HG02840 (cell line): ENCODE results near the gene SLC25A21.
A peak's percentile ranks its signal among the peaks of the same experiment; 100 is the strongest.

Source experiments
- ATAC-seq: cut with Tn5 transposase; IDR thresholded peaks from one replicate; pipeline ENCODE4 v1.9.1; 2021; ENCODE audit warnings: mild to moderate bottlenecking, moderate library complexity, moderate number of reproducible peaks; ENCODE audit not compliant: unreplicated experiment, low FRiP score

Gene SLC25A21

DNA sequence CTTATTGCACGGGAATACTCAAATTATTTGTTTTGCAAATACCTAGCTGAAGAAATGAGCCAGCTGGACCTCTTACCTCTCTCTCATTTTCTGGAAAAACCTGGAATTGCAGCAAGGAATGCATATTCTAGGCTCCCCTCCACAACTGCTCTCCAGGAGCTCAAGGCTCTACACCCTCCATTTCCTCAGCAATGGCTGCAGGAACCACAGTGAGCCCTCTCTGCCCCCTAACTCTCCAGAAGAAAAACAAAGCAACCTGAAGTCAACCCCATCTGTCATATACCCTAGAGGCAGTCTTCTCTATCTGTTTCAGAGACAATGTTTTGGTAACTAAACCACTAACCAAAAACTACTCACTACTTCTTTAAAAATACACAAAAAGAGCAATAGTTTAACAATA is 221.6 kb downstream of the SLC25A21 start:
- no peak for ATAC-seq

DNA sequence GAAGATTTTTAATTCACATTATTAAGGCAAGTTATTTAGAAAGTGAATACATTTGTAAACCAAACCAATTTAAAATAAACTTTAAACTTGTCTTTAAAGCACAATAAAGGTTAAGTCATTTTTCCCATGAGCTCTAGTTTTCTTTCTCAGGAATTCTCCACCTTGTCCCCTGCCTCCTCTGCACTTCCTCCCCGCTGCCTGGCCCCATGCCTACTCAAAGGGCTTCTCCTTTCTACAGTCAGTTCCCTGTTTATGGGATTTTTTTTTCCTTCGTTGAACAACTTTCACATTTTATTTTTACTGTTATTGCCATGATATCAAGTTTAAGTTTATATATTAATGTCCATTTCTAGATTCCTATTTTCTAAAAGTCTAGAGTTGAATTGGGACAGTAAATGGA is 223.0 kb downstream of the SLC25A21 start:
- no peak for ATAC-seq

DNA sequence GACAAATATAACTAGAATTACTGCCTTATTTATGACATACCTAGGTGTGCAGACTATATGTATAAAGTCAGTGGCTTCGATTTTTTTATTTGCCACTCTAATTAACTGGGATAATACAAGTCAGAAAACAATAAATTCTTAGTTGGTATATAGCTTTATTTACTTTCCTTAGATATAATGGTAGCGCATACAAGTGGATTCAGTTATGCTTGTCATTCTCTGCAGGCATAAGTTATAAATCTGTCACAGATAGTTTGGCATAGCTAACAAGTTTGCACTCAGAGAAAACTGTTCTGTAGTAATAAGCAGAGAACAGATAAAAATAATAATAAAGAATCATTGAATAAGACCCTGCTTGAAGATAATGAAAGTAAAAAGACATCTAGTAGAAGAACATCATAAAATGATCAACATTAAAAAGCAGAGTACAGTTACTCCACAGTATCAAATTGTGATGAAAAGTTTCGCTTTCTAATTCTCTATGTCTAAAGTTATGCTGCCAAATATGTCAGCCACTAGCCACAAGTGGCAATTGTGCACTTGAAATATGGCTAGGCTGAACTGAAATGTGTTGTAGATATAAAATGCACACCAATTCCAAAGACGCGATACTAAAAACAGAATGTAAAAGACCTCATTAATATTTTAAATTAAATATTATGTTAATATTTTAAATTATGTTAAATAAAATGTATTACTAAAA is 224.1 kb downstream of the SLC25A21 start:
- ATAC-seq = no peak

DNA sequence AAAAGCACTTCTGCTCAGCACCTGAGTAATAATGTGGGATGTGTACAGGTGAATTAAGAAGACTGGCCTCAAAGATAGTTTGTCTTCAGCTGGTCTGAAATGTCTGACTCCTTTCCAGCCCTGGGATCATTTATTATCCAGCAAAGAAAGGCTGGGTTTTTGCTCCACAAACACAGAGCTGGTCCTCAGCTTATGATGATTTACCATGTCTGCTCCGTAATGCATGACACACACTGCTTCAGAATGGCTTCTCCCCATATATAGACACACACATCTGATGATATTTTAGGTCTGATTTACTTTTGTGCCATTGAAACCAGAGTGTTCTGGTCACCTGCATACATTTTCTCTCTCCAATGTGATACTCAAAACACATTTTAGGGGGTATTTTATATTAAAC is 225.0 kb downstream of the SLC25A21 start:
- no peak for ATAC-seq

DNA sequence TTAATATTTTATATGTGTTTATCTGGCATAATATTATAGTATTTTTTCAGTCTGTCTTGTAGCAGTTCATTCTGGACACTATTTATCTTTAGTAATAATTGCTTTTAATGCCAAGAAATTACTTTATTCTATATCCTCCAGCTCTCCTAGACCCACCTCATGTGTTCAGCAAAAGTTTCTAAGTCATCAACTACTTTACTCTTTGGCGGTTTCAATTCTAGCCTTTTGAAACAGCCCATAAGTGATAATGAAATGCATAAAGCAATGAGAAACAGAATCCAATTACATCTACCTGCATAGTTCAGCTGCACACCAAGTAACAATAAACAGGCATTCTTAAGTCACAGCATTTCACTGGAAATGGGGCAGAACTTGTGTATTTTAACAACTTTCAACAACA is 225.5 kb downstream of the SLC25A21 start:
- ATAC-seq = no peak

DNA sequence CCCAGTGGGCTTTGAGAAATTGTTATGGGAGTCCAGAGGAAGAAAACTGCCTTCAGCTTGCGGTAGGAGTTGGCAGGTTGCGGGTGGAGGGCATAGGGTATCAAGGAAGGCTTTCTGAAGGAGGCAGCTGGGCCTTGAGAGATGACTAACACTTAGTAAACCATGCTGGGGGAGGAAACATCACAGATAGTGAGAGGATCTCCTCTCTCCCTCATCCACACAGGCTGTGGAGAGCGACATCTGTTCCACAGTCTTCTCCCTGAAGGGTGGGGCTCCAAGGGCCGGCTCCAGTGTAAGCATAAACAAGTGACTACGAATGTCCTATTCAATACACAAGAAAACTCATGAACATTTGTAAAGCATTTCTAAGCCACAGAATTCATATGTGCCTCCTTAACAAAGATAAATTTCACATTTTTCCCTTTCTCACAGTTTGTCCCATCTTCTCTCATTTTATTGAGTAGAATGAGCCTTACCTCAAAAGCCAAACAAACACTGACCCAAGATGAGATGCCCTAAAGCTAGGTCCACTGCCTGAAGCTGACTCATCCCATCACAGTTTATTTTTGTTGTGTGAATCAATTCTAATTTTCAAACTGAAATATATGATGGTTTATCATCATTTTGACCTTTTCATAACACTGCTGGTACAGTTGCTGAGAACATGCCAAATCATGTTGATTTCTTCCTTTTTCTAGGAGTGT is 227.9 kb downstream of the SLC25A21 start:
- ATAC-seq = no peak

DNA sequence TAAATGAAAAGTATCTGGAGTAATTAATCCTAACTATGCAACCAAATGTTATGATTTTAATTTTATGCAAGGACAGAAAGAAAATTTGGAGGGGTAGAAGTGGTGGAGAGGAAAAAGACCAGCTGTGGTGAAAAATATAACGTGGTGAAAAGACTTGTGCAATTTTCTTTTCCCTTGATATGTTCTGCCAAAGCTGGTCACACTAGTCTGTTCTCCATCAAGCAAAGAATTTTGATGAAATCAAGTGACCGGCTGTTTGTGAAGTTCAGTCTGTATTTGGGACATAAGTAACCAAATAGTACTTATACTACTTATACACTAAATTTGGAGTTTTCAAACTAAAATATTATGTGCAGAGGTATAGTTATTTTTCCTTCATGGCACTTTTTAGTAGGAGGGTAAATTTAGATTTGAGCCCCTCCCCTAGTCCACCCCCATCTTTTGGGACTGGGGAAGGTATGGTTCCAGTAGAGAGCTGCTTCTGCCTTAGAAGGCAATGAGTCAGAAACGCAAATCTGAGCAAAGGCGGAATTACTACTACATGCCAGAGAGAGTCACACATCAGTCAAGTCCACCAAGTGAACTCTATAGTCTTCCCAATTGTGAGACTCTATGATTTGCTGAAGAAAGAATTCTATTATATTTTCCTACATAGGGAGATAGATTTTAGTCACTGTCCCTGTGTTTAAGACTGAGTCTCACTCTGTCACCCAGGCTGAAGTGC is 229.7 kb downstream of the SLC25A21 start:
- ATAC-seq = no peak

DNA sequence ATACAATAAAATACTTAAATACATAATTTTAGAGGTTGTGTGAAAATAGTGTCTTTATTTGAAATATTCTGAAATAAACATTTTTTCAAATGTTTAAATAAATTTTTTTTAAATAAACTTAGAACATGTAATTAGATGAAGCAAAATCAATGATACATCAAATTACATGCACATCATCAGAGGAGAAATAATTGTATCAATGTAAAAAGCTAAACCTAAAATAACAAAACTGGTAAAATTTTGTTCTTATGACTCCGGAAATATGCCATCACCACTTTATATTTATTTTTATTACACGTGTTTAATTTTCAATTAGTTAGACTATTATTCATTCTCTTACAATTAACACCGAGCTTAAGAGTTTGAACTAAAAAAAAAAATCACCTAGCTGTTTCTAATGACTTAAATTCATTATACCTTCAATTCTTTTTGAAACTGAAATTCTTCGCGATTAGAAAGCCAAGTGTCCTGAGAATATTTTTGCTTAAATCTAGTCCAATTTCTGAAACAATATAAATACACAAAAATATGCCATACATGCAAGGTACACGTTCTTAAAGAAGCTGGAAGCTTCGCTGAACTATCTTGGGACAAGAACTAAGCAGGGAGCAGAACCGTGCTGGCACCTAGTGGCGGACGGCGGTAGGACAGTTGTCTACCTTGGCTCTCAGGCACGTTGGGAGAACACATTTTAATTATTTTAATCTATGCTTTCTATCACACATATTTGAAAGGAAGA is 230.5 kb downstream of the SLC25A21 start:
- peak; percentile 80 for ATAC-seq

DNA sequence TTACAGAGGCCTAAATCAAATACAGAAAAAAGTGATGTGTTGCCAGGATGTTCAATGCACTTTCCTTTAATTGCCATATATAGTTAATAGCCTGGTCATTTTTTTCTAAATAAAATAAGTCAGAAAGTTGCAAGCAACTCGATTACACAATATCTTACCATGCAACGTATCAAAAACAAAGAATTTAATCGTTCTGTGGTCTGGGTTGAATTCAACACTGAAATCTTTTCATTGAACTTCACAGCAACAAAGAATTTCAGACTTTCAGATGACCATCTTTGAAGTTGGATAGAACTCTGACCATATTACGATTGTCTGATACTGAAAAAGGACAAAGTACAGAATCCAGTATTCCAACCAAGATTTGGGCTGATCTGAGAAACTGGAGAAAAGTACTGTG is 231.9 kb downstream of the SLC25A21 start:
- no peak for ATAC-seq

DNA sequence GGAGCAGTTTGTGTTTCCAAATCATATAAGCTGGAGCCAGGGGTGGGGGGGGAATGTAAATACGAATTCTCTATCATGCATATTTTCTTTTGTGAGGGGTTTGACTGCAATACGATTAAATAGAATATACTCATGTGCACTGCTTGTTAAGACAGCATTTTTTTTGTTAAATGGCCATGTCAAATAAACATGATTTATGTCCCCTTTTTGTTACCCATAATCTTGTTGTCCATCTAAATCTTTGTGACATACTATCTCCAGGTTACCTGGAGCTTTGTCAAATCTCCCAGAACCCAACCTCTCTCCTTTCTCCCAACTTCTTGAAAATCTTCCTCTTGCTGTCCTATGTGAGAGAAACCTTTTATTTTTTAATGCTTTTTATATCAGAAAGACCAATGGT is 233.1 kb downstream of the SLC25A21 start:
- ATAC-seq = no peak

DNA sequence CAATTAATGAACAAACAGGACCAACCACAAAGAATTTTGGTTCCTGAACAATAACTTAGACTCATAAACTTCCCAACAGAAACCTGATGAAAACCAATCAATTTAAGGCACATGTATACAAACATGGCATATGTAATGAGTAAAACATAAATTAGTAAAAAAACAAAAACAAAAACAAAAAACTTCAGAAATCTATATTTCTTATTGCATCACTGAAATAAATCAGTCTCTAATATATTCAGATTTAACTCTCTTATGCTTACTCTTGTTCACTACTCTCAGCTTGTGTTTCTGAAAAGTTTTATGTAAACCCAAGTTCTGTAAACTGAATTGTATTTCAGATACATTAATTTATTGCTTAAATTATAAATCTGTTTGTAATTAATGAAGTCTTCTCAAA is 233.7 kb downstream of the SLC25A21 start:
- no peak for ATAC-seq

DNA sequence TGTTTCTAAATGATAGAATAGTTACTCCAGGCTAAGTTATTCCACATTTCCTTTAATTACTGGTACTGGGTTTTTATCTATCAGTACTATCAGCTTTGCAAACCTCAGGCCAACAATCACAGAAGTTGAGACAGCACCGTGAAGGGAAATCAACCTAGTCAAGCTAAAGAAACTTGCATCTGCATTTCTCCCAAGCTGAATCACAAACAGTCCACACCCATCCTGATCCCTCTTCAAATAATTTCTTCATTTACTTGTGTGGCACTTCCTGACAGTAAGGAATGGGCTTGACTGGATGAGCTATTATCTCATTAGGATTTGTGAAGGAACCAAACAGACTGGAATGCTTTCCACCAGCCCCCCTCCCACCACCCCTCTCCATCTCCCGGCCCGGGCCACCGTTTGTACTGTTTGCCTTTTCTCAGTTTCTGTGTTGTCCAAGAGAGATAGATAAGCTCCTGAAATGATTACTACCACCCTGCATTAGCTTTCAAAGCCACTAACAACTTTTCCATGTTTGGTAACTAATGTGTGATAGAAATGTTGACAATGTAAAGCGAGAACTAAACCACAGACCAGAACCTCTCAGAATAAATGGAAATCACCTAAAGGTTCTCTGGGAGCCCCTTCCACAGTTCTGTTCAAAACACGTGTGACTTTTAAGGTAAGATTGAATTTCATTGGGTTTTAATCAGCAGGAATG is 236.3 kb downstream of the SLC25A21 start:
- no peak for ATAC-seq

DNA sequence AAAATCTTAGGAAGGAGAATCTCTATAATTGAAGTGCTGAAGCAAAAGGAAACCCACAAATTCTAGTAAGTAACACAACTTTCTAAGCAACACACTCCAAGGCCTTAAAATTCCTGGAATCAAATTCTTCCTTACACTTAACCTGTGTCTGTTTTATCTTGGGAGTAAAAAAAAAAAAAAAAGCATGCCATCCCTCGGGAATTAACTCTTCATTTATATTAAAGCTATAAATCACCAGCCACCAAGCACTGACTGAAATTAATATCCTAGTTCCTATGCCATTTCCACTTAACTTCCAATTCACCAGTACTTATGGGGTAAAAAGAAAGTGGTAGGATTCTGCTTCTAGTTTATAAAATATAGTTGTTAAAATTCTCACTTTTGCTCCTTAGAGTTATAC is 238.1 kb downstream of the SLC25A21 start:
- no peak for ATAC-seq

DNA sequence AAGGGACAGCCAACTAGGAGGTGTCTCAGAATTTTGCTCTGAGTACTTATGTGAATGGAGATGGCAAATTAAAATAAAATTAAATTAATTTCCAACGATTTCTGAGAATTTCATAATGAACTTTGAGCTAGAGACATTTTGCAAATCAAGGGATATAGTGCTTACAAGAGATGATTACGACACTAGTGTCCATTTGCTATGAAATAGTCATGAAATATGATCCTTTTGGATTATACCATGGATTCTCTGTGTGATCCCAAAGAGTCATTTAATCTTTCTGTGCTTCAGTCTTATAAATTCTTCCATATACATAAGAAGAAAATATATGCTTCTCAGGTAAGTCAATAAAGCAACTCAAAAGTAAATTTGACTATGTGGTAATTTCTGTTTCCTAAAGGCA is 240.6 kb downstream of the SLC25A21 start:
- no peak for ATAC-seq

DNA sequence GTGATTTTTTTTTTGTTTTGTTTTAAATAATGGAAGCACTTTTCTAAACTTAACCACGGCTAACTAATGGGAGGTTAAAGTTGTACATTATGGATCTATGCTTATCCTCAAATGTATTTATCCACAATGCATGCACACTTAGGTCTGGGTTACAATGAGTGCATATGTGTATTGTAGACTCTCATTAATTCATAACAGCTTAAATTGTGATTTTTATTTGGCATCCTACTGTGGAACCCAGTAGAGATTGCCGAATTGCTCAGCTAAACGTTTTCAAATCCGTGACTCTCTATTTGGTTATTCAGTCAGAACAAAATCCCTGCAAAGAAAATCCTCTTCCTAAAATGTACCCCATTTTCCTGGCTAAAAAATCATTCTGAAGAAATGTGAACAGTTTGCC is 244.0 kb downstream of the SLC25A21 start:
- no peak for ATAC-seq

DNA sequence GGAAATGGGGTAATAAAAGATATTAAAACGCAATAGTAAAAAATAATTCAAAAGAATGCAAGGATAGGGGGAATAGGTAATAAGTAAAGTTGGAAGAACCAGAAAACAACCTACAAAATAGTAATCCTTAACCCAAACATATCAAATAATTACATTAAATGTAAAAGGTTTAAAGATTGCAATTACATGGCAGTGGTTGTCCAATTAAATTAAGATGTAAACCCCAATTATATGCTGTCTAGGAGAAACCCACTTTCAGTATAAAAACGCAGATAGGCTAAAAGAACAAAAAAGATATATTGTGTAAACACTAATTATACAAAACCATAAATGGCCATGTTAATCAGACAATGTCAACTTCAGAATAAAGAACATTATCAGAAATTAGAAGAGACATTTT is 247.3 kb downstream of the SLC25A21 start:
- ATAC-seq = no peak

DNA sequence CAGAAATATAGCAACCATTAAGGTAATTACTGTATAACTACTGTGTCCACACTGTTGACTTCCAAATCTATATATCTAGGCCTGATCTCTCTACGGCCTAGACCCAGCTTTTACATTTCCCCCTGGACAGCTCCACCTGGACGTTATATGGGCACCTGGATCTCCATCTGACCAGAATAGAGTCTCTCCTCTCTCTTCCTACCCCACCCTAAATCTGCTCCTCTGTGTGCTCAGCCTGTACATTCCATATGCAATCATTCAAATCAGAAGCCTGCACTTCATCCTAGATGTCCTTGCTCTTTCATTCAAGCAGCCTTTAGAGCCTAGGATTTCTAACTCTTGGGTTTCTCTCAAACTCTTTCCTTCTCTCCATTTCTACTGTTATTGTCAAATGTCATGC is 255.7 kb downstream of the SLC25A21 start:
- ATAC-seq = no peak

DNA sequence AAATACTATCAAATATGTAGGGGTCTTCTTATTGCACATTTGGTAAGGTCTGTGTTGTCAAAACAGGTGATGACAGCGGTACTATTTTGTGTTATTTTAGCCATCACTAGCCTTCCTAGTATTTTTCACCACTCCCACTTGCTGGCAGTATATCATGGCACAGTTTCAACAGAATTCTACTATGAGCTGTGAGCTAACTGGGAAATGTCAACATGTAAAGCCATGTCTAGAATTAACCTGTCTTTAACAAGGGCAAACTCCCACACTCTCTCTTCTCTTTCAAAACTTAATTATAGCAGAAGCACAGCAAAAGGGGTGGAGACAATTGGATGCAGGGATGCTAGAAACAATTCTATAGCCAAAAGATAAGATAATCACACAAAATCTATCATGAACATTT is 257.3 kb downstream of the SLC25A21 start:
- no peak for ATAC-seq

DNA sequence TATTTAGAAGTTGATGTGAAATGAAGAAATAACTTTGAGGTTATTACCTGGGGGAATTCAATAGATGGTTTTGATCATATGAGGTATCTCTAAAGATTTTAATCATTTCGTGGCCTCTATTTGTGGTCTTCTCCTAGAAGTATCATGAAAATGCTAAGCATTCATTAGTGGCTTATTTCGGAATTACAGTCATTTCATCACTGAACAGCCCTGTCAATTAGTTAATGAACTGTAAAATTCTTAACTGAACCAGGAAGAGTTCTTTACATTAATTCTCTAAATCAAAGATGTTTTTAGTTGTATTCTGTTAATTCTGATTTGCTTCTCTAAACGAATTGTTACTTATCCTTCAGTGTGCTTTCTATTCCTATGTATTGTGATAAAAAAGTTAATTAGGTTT is 261.8 kb downstream of the SLC25A21 start:
- no peak for ATAC-seq

DNA sequence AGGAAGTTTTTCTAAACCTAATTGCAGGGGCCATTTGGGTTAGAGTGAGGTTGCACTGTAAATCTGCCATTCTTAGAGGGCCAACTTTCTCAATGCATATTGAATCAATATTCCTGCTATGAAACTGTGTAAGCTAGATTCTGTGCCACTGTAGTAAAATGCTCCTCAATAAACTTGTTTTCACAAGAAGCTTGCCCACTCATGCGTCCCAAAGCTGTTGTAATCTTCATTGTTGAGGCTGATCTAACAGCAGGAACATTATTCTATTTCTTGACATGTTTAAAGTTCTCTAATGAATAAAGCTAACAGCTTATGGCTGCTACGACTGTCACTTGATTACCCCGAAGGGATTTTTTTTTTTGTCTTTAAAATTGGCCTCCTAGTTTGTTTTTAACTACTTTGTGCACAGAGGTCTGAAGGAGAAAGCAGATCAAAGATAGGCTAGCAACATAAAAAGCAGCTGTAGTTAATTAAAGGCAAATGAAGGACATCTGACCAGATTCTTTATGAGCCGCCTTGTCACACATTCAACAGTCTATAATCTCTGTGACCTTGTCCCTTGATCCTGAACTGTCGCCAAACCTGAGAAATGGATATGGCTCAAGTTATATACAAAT is 267.0 kb downstream of the SLC25A21 start:
- no peak for ATAC-seq
